ENCODE results near the gene RAC2.

RAC2 gene

GRCh38 chr22:37279331-37280181 is 35.5 kb upstream of the RAC2 start:
- H3K4me1 ChIP-seq (ENCODE audit: low read length): peaks cover 45% of the 10 kb centered on the region
- H3K27me3 ChIP-seq (ENCODE audit: low read depth, low read length): no peaks in the 10 kb centered on the region
- H3K27ac ChIP-seq (ENCODE audit: low read length): no peak overlapping the region
- no peaks in the 10 kb centered on the region for H3K9me3 ChIP-seq (ENCODE audit: insufficient read depth, low read length)
- H2AFZ ChIP-seq (ENCODE audit: low read depth, low read length): no peak overlapping the region
- no peak overlapping the region for H3K9ac ChIP-seq (ENCODE audit: low read length)
- no peak overlapping the region for H3K4me3 ChIP-seq (ENCODE audit: low read length)
- no peaks in the 10 kb centered on the region for H4K20me1 ChIP-seq (ENCODE audit: insufficient read depth, low read length)
- peaks cover 30% of the 10 kb centered on the region for H3K79me2 ChIP-seq (ENCODE audit: low read length)
- TF ChIP-seq EZH2phosphoT487 (IDR thresholded peaks at IDR 0.05; ENCODE audit: low read depth): no peak
- TF ChIP-seq, protein P1, sequence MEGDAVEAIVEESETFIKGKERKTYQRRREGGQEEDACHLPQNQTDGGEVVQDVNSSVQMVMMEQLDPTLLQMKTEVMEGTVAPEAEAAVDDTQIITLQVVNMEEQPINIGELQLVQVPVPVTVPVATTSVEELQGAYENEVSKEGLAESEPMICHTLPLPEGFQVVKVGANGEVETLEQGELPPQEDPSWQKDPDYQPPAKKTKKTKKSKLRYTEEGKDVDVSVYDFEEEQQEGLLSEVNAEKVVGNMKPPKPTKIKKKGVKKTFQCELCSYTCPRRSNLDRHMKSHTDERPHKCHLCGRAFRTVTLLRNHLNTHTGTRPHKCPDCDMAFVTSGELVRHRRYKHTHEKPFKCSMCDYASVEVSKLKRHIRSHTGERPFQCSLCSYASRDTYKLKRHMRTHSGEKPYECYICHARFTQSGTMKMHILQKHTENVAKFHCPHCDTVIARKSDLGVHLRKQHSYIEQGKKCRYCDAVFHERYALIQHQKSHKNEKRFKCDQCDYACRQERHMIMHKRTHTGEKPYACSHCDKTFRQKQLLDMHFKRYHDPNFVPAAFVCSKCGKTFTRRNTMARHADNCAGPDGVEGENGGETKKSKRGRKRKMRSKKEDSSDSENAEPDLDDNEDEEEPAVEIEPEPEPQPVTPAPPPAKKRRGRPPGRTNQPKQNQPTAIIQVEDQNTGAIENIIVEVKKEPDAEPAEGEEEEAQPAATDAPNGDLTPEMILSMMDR (IDR thresholded peaks at IDR 0.05; ENCODE audit: low read depth, low read length): no peak
- H3K36me3 ChIP-seq (replicated peaks; ENCODE audit: low read depth, low read length): peaks cover 10% of the 10 kb centered on the region
- H3K4me2 ChIP-seq (ENCODE audit: low read length): no peak overlapping the region

DNA sequence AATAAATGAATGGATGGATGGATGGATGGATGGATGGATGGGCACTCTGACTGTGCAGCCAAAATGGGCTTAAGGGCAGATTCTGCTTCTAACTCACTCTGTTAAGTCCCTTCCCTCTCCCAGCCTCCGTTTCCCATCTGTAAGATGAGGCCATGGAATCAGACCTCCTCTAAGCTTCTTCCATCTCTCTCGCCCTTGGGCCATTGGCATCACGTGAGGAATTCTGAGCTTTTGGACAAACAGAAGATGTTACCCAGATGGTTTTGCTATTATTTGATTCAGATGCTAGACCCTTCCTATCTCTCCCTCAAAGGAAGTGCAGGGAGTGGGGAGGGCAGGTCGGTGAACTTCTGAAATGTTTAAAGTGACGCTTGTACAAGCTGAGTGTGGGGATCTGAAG is 34.2 kb upstream of the RAC2 start:
- Histone ChIP-seq H3K27me3 (ENCODE audit: low read depth, low read length) (no peaks in the 10 kb centered on the region), H3K27ac (ENCODE audit: low read length) (no peak overlapping the region), H3K9me3 (ENCODE audit: insufficient read depth, low read length) (no peaks in the 10 kb centered on the region), H2AFZ (ENCODE audit: low read depth, low read length) (no peak overlapping the region), H3K79me2 (ENCODE audit: low read length) (peaks cover 17% of the 10 kb centered on the region), H3K36me3 (replicated peaks; ENCODE audit: low read depth, low read length) (no peaks in the 10 kb centered on the region), H4K20me1 (ENCODE audit: insufficient read depth, low read length) (no peaks in the 10 kb centered on the region), H3K4me2 (ENCODE audit: low read length) (no peak overlapping the region), H3K4me1 (ENCODE audit: low read length) (peaks cover 45% of the 10 kb centered on the region), H3K4me3 (ENCODE audit: low read length) (no peak overlapping the region), H3K9ac (ENCODE audit: low read length) (no peak overlapping the region)
- TF ChIP-seq, protein P1 (IDR thresholded peaks at IDR 0.05; ENCODE audit: low read depth, low read length): no peak
- TF ChIP-seq EZH2phosphoT487 (IDR thresholded peaks at IDR 0.05; ENCODE audit: low read depth): no peak

GRCh38 chr22:37277384-37277783 is 33.3 kb upstream of the RAC2 start:
- Histone ChIP-seq H3K9ac (ENCODE audit: low read length) (no peak overlapping the region), H3K27me3 (ENCODE audit: low read depth, low read length) (no peaks in the 10 kb centered on the region), H4K20me1 (ENCODE audit: insufficient read depth, low read length) (no peaks in the 10 kb centered on the region), H3K4me1 (ENCODE audit: low read length) (peaks cover 46% of the 10 kb centered on the region), H3K27ac (ENCODE audit: low read length) (no peak overlapping the region), H3K79me2 (ENCODE audit: low read length) (peaks cover 8% of the 10 kb centered on the region), H3K4me3 (ENCODE audit: low read length) (no peak overlapping the region), H3K36me3 (replicated peaks; ENCODE audit: low read depth, low read length) (no peaks in the 10 kb centered on the region), H3K4me2 (ENCODE audit: low read length) (no peak overlapping the region), H3K9me3 (ENCODE audit: insufficient read depth, low read length) (no peaks in the 10 kb centered on the region), H2AFZ (ENCODE audit: low read depth, low read length) (no peak overlapping the region)
- no peak for TF ChIP-seq EZH2phosphoT487 (IDR thresholded peaks at IDR 0.05; ENCODE audit: low read depth)
- TF ChIP-seq, protein P1 (IDR thresholded peaks at IDR 0.05; ENCODE audit: low read depth, low read length): no peak

DNA sequence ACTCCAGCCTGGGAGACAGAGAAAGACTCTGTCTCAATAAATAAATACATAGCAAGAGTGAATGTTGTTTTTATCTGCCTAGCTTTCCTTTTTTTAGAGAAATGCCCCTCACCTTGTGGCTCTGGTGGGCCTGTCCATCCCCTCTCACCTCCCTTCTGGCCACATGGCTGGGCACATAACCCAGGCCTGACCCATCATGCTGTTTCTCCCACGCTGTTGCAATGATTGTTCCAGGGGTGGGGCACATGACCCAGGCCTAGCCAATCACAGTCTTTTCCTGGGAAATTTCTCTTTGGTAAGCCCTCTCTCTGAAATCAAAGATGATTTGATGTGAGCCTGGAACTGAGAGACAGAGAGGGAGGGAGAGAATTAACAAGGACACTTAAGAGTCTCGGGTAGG is 32.7 kb upstream of the RAC2 start:
- Histone ChIP-seq H3K79me2 (ENCODE audit: low read length) (peaks cover 2% of the 10 kb centered on the region; the same call in 1 of the 2 replicates), H2AFZ (ENCODE audit: low read depth, low read length) (no peak overlapping the region), H3K27ac (ENCODE audit: low read length) (no peak overlapping the region), H3K9ac (ENCODE audit: low read length) (no peak overlapping the region), H3K4me3 (ENCODE audit: low read length) (no peak overlapping the region), H3K36me3 (replicated peaks; ENCODE audit: low read depth, low read length) (no peaks in the 10 kb centered on the region), H3K4me2 (ENCODE audit: low read length) (no peak overlapping the region), H3K27me3 (ENCODE audit: low read depth, low read length) (no peaks in the 10 kb centered on the region), H3K4me1 (ENCODE audit: low read length) (peaks cover 47% of the 10 kb centered on the region), H3K9me3 (ENCODE audit: insufficient read depth, low read length) (no peaks in the 10 kb centered on the region), H4K20me1 (ENCODE audit: insufficient read depth, low read length) (no peaks in the 10 kb centered on the region)
- TF ChIP-seq, protein P1 (IDR thresholded peaks at IDR 0.05; ENCODE audit: low read depth, low read length): no peak
- TF ChIP-seq EZH2phosphoT487 (IDR thresholded peaks at IDR 0.05; ENCODE audit: low read depth): no peak
